Measurements from ENCODE around the gene POLN. TPM values are rescaled to one million over a fixed set of nuclear protein-coding genes. Genes with fewer than 3 reads are reported as not detected.

POLN gene
- total RNA-seq, 2 experiments from 2014 or later = 0.91 to 1.3 TPM

- Mint-ChIP-seq H3K4me3 (no peak overlapping the region), H3K9me3 (no peaks in the 10 kb centered on the region), H3K27me3 (ENCODE audit: low read depth) (peaks cover 32% of the 10 kb centered on the region), H3K4me1 (ENCODE audit: low read depth) (no peaks in the 10 kb centered on the region), H3K27ac (no peak overlapping the region), H3K36me3 (ENCODE audit: low read depth) (no peaks in the 10 kb centered on the region)
- intact Hi-C loops (cut with micrococcal nuclease) = no loop called here
- no peak for DNase-seq
- CTCF ChIA-PET = no interaction called here
Measured at GRCh38 chr4:2058264-2059045, 183.5 kb downstream of the POLN start.

- CTCF ChIA-PET = interaction anchor here (0.7 kb wide), 1 partner anchor 364 kb away, joined by 3 read pairs; no protein-coding TSS in a partner anchor
- Mint-ChIP-seq H3K27ac (no peak overlapping the region), H3K36me3 (ENCODE audit: low read depth) (no peaks in the 10 kb centered on the region), H3K9me3 (no peaks in the 10 kb centered on the region), H3K27me3 (ENCODE audit: low read depth) (peaks cover 32% of the 10 kb centered on the region), H3K4me1 (ENCODE audit: low read depth) (no peaks in the 10 kb centered on the region), H3K4me3 (peak overlapping the region; percentile 32)
- intact Hi-C loops (cut with micrococcal nuclease) = no loop called here
- DNase-seq = no peak
Measured at GRCh38 chr4:2057382-2058065, 184.4 kb downstream of the POLN start.

GRCh38 chr4:2054217-2054616, 187.7 kb downstream of the POLN start:
- no peaks in the 10 kb centered on the region for H3K4me1 Mint-ChIP-seq (ENCODE audit: low read depth)
- no peaks in the 10 kb centered on the region for H3K36me3 Mint-ChIP-seq (ENCODE audit: low read depth)
- no peaks in the 10 kb centered on the region for H3K9me3 Mint-ChIP-seq
- DNase-seq = no peak
- CTCF ChIA-PET = no interaction called here
- intact Hi-C loops (cut with micrococcal nuclease) = no loop called here
- peaks cover 37% of the 10 kb centered on the region for H3K27me3 Mint-ChIP-seq (ENCODE audit: low read depth)
- H3K27ac Mint-ChIP-seq = no peak overlapping the region
- H3K4me3 Mint-ChIP-seq = no peak overlapping the region

- Mint-ChIP-seq H3K9me3 (no peaks in the 10 kb centered on the region), H3K27ac (no peak overlapping the region), H3K36me3 (ENCODE audit: low read depth) (no peaks in the 10 kb centered on the region), H3K4me3 (no peak overlapping the region), H3K4me1 (ENCODE audit: low read depth) (no peaks in the 10 kb centered on the region), H3K27me3 (ENCODE audit: low read depth) (peaks cover 30% of the 10 kb centered on the region)
- intact Hi-C loops (cut with micrococcal nuclease) = no loop called here
- CTCF ChIA-PET = interaction anchor here (0.6 kb wide), 1 partner anchor 358 kb away, joined by 3 read pairs; no protein-coding TSS in a partner anchor
- no peak for DNase-seq
Measured at GRCh38 chr4:2051086-2051485, 190.8 kb downstream of the POLN start.

- no peaks in the 10 kb centered on the region for H3K4me1 Mint-ChIP-seq (ENCODE audit: low read depth)
- CTCF ChIA-PET = no interaction called here
- no peaks in the 10 kb centered on the region for H3K9me3 Mint-ChIP-seq
- intact Hi-C loops (cut with micrococcal nuclease) = no loop called here
- no peaks in the 10 kb centered on the region for H3K36me3 Mint-ChIP-seq (ENCODE audit: low read depth)
- H3K4me3 Mint-ChIP-seq = no peak overlapping the region
- DNase-seq = no peak
- no peak overlapping the region for H3K27ac Mint-ChIP-seq
- peaks cover 27% of the 10 kb centered on the region for H3K27me3 Mint-ChIP-seq (ENCODE audit: low read depth)
Measured at GRCh38 chr4:2049811-2050210, 192.1 kb downstream of the POLN start.

- no peaks in the 10 kb centered on the region for H3K9me3 Mint-ChIP-seq
- no peaks in the 10 kb centered on the region for H3K36me3 Mint-ChIP-seq (ENCODE audit: low read depth)
- H3K4me1 Mint-ChIP-seq (ENCODE audit: low read depth) = no peaks in the 10 kb centered on the region
- H3K27ac Mint-ChIP-seq = no peak overlapping the region
- intact Hi-C loops (cut with micrococcal nuclease) = no loop called here
- CTCF ChIA-PET = no interaction called here
- peaks cover 27% of the 10 kb centered on the region for H3K27me3 Mint-ChIP-seq (ENCODE audit: low read depth)
- no peak for DNase-seq
- no peak overlapping the region for H3K4me3 Mint-ChIP-seq
Measured at GRCh38 chr4:2049381-2049780, 192.5 kb downstream of the POLN start.

- Mint-ChIP-seq H3K27me3 (ENCODE audit: low read depth) (peaks cover 23% of the 10 kb centered on the region), H3K4me3 (no peak overlapping the region), H3K9me3 (no peaks in the 10 kb centered on the region), H3K27ac (no peak overlapping the region), H3K4me1 (ENCODE audit: low read depth) (no peaks in the 10 kb centered on the region), H3K36me3 (ENCODE audit: low read depth) (no peaks in the 10 kb centered on the region)
- no peak for DNase-seq
- CTCF ChIA-PET = no interaction called here
- intact Hi-C loops (cut with micrococcal nuclease) = no loop called here
Measured at GRCh38 chr4:2048831-2049230, 193.1 kb downstream of the POLN start.

GRCh38 chr4:2047781-2048581, 193.9 kb downstream of the POLN start:
- Mint-ChIP-seq H3K27ac (no peak overlapping the region), H3K4me1 (ENCODE audit: low read depth) (no peaks in the 10 kb centered on the region), H3K4me3 (no peak overlapping the region), H3K27me3 (ENCODE audit: low read depth) (peaks cover 22% of the 10 kb centered on the region), H3K9me3 (no peaks in the 10 kb centered on the region), H3K36me3 (ENCODE audit: low read depth) (no peaks in the 10 kb centered on the region)
- DNase-seq = no peak
- CTCF ChIA-PET = no interaction called here
- intact Hi-C loops (cut with micrococcal nuclease) = no loop called here

- Mint-ChIP-seq H3K4me3 (no peak overlapping the region), H3K36me3 (ENCODE audit: low read depth) (no peaks in the 10 kb centered on the region), H3K27me3 (ENCODE audit: low read depth) (peaks cover 19% of the 10 kb centered on the region), H3K27ac (no peak overlapping the region), H3K4me1 (ENCODE audit: low read depth) (no peaks in the 10 kb centered on the region), H3K9me3 (no peaks in the 10 kb centered on the region)
- intact Hi-C loops (cut with micrococcal nuclease) = no loop called here
- CTCF ChIA-PET = no interaction called here
- no peak for DNase-seq
Measured at GRCh38 chr4:2047031-2047660, 194.8 kb downstream of the POLN start.

- intact Hi-C loops (cut with micrococcal nuclease) = no loop called here
- Mint-ChIP-seq H3K36me3 (ENCODE audit: low read depth) (no peaks in the 10 kb centered on the region), H3K27ac (no peak overlapping the region), H3K4me1 (ENCODE audit: low read depth) (peaks cover 2% of the 10 kb centered on the region), H3K4me3 (no peak overlapping the region), H3K27me3 (ENCODE audit: low read depth) (peaks cover 16% of the 10 kb centered on the region), H3K9me3 (no peaks in the 10 kb centered on the region)
- DNase-seq = no peak
- CTCF ChIA-PET = no interaction called here
Measured at GRCh38 chr4:2046031-2046961, 195.6 kb downstream of the POLN start.

- Mint-ChIP-seq H3K4me1 (ENCODE audit: low read depth) (peaks cover 2% of the 10 kb centered on the region), H3K9me3 (no peaks in the 10 kb centered on the region), H3K4me3 (no peak overlapping the region), H3K27ac (no peak overlapping the region), H3K27me3 (ENCODE audit: low read depth) (peaks cover 13% of the 10 kb centered on the region), H3K36me3 (ENCODE audit: low read depth) (no peaks in the 10 kb centered on the region)
- CTCF ChIA-PET = no interaction called here
- intact Hi-C loops (cut with micrococcal nuclease) = no loop called here
- DNase-seq = no peak
Measured at GRCh38 chr4:2045518-2045951, 196.4 kb downstream of the POLN start.

Measured in activated naive CD4-positive, alpha-beta T cell treated with anti-CD3 and anti-CD28 coated beads for 36 hours (primary cell).